GM04504 (cell line): ENCODE results near the gene MAP3K7CL.

Experiments
- DNase-seq: peaks from one replicate; pipeline ENCODE4 v3.0.0-alpha.2; 2012; ENCODE audit warnings: low read depth

MAP3K7CL gene

DNA sequence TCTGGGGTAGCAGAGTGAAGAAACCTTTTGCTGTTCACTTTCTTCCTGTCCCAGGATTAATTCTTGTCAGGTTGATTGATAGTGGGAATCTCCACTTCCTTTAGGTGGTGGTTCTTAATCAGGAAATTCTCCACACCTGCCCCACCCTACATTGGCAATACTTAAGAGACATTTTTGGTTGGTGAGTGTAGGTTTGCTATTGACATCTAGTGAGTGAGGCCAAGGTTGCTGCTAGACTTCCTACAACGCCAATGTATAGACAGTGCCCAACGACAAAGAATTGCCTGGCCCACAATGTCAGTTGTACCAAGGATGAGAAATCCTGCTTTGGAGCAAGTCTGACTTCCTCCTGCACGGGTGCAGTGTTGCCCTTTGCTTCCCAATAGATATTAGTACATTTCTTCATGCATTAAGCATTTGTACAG is 38.5 kb downstream of the MAP3K7CL start:
- no peak for DNase-seq

DNA sequence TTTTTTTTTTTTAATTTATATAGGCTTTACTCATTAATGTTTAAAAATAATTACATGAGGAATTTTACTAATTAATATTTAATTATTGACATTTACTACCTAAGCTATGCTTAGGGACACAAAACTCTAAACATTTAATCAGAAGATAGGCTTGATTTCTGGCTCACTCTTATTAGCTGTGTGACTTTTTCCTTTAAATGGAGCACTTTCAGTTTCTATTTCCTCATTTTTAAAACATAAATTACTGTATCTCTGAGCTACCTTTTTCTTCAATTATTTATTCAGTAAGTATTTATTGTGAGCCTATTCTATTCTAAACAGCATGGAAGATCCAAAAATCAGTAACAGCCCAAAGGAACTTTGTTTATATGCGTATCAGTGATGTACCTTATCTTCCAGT is 40.5 kb downstream of the MAP3K7CL start:
- DNase-seq, result no peak

DNA sequence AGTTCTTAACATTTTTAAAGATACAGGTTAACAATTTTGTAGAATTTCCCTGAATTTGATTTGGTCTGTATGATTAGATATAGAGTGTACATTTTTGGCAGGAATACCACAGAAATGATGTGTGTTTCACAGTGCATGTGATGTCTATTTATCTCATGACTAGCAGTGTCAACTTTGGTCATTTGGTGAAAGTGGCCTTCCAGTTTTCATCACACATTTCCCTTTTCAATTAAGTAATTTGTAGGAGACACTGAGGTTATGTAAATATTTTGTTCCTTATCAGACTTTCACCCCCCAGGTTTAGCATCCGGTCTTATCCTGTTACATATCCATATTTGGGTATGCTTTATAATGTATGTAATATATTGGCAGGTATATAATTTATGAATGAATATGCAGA is 41.8 kb downstream of the MAP3K7CL start:
- no peak for DNase-seq

DNA sequence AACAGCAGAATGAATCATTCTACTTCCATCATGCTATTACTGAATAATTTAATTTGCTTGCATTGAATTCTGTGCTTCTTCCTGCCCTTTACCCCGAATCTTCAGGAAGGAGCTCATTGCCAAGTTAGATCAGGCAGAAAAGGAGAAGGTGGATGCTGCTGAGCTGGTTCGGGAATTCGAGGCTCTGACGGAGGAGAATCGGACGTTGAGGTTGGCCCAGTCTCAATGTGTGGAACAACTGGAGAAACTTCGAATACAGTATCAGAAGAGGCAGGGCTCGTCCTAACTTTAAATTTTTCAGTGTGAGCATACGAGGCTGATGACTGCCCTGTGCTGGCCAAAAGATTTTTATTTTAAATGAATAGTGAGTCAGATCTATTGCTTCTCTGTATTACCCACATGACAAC is 44.2 kb downstream of the MAP3K7CL start:
- no peak for DNase-seq

DNA sequence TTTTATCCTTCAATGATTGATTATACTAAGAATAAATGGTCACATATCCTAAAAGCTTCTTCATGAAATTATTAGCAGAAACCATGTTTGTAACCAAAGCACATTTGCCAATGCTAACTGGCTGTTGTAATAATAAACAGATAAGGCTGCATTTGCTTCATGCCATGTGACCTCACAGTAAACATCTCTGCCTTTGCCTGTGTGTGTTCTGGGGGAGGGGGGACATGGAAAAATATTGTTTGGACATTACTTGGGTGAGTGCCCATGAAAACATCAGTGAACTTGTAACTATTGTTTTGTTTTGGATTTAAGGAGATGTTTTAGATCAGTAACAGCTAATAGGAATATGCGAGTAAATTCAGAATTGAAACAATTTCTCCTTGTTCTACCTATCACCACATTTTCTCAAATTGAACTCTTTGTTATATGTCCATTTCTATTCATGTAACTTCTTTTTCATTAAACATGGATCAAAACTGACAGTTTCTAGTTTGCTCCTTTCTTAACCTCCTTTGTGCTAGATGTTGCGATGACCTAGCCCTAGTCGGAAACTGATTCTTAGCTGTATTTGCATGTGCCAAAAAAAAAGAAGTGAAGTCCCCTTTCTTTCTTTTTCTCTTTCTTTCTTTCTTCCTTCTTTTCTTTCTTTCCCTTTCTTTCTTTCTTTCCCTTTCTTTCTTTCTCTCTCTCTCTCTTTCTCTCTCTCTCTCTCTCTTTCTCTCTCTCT is 45.1 kb downstream of the MAP3K7CL start:
- no peak for DNase-seq

DNA sequence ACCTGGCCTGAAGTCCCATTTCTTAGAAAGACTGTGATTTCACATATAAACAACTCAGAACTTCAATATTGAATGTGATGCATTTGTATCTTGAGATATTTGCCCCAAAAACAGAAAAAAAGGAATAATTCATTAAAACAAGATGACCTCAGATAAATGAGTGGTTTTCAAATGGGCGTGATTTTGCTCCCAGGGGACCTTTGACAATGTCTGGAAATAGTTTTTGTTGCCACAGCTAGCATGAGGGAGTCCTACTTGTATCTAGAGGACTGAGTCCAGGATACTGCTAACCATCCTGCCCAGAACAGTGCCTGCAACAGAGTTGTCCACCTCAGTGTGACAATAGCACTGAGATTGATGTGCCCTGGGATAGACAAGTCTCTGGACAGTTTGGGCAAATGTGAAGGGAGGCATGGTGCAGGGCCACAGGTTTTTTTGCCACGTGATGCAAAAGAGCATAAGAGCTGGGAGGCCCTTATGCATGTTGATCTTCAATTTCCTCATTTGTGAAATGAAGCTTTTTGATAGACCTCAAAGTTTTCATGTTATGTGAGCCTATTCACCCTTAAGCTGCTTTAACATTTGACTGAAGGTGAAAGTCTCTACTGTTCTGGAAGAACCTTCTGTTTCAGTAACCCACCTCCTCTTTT is 46.2 kb downstream of the MAP3K7CL start:
- DNase-seq, result no peak

DNA sequence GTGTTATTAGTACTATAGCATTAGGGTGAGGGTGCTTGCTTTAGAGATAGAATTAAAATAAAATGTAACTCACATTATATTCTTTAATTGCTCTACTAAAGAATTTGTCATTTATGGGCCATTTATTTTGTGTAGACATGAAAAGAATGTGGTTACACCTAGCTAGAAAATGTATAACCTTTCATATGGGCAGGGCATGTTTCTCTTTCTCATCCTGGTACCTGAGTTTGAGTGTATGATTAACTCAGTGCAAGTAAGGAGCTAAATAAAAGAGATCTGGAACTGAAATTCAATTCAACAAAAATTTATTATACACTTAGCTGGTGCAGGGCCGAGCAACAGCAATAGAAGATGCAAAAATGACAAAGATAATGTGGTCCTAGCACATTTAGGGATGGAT is 47.4 kb downstream of the MAP3K7CL start:
- DNase-seq, result no peak

DNA sequence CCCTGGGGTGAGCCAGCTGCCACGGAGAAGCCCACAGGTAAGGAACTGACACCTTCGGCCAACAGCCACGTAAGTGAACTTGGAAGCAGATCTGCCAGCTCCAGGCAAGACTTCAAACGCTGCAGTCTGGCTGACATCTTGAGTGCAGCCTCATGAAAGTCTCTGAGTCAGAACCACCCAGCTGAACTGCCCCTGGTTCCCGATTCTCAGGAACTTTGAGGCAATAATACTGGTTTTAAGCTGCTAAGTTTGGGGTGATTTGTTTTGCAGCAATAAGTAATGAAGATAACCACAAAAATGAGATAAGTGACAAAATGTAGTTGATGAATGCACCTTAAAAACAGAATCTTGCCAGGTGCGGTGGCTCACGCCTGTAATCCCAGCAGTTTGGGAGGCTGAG is 48.5 kb downstream of the MAP3K7CL start:
- DNase-seq, result no peak

DNA sequence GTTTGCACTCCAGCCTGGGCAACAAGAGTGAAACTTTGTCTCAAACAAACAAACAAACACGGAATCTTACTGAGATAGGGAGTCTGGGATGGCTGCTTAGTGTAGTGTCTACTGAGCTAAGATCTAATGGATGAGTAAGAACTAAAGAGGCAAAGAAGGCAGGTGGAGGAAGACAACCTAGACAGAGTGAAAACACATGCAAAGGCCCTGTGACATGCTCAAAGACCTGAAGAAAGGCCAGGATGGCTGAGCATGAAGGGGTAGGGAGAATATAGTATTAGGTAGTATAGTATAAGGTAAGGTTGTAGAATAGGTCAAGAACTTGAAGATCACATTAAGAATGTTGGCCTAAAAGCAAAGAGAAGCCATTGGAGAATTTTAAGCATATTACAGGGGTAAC is 49.1 kb downstream of the MAP3K7CL start:
- DNase-seq, result no peak

DNA sequence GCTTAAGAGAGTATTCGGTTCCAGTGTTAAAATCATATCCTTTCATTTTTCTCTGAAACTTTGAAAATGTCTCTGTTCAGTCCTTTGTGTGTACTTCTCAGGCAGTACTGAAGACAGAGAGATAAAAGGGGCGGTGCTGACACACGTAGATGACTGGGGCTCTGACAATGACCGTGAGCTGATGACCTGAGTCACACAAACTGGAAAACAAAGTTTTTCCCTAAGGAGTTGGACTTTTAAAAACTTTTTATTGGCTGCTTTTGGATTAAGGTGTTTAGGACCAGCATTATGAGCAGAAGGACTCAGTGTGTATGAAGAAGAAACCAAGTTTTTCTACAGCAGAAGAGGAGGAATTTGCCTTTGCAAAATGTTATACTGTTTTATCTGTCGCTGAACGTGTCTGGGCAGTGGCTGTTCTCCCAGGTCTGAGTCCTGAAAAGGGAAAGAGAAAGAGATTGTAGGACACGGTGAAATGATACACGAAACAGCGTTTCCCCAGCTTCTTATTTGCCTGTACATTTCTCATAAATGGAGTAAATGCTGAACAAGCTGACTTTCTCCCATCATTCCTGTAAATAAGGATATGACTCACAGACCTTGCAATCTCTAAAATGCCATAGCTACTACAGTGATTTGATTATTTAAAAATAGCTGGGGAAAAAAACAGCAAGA is 51.5 kb downstream of the MAP3K7CL start:
- DNase-seq, result peak; percentile 70

DNA sequence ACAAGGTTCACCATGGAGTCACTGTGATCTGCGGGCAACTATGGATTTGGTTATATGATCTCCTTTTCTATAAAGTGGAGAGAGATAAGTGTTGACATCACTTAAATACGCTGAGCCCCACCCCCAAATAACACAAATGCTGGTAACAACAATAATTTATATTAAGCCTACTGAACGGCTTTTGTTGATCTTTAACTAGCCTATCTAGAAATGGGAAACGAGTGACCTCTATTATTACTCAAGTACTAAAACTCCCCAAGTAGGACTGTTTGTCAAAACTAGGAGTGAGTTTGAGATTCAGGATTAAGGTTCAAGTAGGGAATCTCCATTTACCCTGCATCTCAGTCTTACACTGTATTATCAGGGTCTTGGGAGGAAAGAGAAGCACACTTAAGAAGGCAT is 52.2 kb downstream of the MAP3K7CL start:
- no peak for DNase-seq

DNA sequence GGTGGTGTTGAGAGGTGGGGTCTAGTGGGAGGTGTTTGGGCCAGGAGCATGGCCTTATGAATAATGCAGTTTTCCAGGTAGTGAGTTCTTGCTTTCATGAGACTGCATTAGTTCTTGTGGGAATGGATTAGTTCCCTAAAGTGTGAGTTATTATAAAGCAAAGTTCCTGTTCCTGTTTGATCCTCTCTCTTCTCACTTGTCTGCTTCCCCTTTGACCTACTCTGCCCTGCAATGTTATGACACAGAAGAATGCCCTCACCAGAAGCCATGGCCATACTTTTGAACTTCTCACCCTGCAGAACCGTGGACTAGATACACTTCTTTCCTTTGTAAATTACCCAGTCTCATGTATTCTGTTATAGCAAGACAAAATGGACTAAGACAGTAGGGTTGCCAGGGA is 53.6 kb downstream of the MAP3K7CL start:
- DNase-seq, result no peak

DNA sequence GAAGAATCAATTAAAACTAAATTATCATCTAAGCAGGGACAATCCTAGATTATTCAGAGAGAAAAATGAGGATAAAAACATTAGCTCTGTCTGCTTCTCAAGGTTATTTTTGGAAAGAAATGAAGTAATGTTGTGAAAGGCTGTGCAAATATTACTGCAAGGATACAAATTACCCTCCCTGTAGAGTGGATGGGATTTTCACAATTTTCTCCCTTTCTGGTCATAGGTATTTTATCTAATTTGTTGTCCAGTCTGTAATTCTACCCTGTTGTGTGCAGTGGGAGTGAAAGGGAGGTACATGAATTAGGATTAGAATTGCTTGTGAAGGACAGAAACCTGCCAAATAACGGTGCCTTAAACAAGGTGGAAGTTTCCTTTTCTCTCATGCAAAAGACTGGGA is 54.7 kb downstream of the MAP3K7CL start:
- DNase-seq, result no peak

DNA sequence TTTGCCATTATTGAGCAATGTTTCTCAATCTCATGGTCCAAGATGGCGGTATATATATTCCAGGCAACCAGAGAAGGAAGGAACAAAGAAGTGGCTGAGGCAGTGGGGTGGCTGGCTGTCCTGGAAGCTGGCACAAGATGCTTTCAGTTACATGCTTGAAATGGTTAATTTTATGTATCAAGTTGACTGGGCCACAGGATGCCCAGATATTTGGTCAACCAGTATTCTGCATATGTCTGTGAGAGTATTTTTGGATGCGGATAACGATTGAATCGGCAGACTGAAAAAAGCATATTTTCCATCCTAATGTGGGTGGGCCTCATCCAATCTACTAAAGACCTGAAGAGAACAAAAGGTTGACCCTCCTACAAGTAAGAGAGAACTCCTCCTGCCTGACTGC is 55.2 kb downstream of the MAP3K7CL start:
- no peak for DNase-seq

DNA sequence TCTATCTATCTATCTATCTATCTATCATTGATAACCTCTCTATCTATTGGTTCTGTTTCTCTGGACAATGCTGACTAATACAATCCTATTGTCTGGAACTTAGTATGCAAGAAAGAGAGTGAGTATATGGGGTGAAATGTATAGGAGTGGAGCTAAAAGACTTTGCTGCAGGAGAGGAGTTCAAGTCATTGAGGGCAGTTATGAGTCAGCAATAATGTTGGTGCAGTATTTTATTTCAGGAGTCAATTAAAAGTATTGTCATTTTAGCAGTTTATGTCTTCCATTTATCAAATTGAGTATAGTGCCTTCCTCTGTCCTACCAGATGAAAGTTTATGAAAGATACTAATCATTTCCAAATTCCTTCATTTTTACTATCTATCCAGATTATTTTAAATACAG is 55.8 kb downstream of the MAP3K7CL start:
- DNase-seq, result no peak

DNA sequence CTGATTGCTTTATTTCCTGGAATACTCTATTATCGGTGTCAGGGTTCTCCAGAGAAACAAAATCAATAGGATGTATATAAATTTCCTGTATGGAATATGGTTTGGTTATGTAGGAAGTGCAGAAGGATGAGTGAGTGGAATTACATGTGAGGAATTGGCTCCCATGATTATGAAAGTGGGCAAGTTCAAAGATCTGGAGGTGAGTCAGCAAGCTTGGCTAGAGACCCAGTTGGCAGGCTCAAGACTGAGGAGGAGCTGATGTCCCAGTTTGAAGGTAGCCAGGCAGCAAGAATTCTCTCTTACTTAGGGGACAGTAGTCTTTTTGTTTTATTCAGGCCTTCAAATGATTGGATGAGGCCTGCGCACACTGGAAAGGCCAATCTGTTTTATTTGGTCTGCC is 57.5 kb downstream of the MAP3K7CL start:
- peak; percentile 81 for DNase-seq

DNA sequence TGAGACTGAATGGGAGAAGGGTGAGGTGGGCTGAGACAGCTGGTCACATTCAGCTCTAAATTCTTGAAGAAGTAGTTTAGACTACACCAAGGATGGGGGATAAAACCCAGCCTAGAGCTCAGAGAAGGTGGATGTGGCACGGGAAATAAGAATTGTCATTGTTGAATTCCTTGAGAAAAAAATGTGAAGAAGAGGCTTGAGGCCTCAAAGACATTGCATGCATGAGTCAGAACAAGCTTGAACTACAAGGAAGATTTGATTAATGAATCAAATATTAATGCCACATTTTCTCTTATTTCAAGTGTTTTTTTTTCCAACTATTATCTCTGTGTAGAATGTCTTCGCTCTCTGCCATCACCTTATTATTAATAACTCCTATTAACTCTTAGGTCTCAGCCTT is 58.9 kb downstream of the MAP3K7CL start:
- DNase-seq, result no peak

DNA sequence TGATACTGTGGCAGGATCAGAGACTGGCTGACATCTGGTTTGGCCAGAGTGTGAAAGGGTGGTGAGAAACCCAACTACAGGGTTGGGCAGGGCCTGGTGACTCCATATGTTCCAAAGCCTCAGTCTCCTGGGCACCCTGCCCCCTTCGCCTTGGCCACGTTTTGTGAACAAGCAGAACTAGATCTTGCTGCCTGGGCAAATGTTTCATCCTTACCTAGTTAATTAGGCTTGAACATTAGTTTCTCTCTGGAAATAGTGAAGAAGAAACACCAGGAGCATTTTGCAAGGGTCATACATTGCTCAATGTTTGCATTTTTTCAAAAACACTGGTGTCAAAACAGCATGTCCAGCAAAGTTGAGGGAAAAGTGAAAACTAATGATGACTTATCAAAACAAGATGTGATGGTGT is 60.5 kb downstream of the MAP3K7CL start:
- no peak for DNase-seq

DNA sequence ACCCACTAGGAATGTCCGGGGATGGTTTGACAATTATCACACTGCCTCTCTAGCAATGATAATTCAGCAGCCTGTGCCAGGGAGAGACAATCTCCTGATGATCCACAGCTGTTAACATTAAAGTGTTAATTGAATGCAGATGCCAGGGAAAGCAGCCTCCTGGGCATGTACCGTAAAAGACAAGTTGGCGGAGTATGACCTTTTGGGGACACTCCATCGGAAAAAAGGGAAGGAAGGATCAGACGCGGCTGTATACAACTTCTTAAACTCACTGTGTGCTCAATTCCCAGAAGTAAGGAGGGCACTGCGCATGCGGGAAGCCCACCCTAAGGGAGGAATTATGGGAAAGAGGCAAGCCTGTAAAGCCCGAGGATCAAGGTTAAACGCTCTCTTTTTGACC is 62.6 kb downstream of the MAP3K7CL start:
- no peak for DNase-seq

DNA sequence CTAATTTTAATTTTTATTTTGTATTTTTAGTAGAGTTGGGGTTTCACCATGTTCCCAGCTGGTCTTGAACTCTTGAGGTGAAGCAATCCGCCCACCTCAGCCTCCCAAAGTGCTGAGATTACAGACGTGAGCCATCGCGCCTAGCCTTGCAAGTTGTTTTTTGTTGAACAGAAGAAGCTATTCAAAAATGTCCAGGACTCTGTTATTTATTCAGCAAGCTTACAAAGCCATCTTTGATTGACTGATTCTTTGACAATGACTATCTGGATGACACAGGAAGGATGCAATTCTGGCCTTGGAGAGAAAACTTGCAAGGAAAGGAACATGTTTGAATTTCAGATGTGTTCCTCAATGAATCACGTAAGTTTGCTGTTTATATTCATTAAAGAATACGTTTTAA is 63.5 kb downstream of the MAP3K7CL start:
- no peak for DNase-seq

DNA sequence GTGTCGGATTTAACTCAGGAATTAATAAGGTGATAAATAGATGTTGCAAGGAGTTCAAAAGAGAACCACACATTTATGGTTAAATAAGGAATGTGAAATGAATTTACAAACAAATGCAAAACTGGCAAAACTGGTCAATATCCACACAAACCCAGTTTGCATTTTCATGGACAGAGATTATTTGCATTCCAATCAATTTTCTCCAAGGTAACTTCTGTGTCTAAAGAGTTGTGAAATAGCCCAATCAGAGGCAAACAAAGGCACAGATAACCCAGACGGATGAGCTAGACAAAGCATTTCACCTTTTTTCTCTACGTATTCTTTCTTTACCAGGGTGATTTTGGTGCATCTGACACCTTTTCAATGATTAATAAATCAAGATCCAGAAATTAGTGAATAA is 63.9 kb downstream of the MAP3K7CL start:
- DNase-seq, result no peak

DNA sequence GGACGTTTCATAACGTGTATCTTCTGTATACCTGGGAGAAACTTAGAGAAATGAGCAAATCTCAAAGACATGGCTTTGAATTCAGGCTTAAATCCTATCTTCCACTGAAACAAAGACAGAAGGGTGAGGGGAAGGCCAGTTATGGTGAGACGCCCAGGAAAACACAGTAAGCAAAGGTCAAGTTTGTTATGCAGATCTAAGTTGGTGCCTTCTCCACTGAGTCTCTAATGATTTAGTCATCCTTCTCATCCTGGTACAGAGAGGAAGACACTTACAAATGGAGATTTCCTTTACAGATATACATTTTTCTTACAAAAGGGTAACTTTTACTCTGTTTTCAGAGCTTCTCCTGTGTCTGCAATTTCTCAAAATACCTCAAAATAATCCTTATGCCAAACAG is 64.4 kb downstream of the MAP3K7CL start:
- no peak for DNase-seq

DNA sequence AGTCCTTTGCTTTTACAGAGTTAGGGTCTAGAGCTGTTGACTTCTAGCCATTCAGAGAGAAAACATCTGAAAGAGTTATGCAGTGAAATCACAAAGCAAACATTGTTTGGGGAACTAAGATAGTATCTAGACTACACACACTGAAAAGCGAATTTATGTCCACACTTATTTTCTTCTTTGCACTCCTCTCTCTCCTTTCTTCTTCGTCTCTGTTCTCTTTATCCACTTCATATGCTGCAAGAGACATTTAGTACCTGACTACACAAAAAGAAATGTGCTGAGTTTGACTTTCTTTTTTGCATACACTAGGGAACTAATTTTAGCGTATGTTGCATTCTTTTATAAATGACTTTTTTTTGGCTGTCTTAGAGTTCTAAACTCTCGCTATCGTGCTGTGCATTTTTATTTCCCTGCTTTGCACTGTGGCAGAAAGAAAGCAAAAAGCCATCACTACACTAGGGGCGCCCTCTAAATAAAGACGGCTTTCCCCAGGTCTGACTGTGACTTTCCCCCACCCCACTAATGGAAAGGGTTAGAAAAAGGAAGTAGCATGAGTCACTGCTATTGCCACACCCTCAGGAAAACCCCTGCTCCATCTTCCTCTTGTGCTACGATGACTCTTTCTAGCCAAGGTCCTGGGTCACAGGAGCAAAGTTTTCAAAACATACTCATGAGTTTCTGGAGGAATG is 65.7 kb downstream of the MAP3K7CL start:
- DNase-seq, result peak; percentile 54
